Activated B cell treated with CpG ODN at 0.5 μM for 24 hours (primary cell): ENCODE data around the gene CDH26. TPM values are rescaled to one million over a fixed set of nuclear protein-coding genes. Genes with fewer than 3 reads are reported as not detected.

ENCODE experiments used
- ATAC-seq: fragments of 200-7000 bp; cut with Tn5 transposase; one replicate; pipeline ENCODE4 v1.10.0; 2021; ENCODE audit warnings: low read depth, mild to moderate bottlenecking, moderate library complexity
- CTCF ChIA-PET: fragments of 350-600 bp; sonication (Branson Sonifier 250); formaldehyde crosslinking; loops from one replicate; lab custom pipeline; 2021; ENCODE audit warnings: antibody characterized with exemption; lab: Charles Lee
- POLR2A ChIA-PET: fragments of 350-600 bp; sonication (Branson Sonifier 250); formaldehyde crosslinking; loops from one replicate; lab custom pipeline; 2021; ENCODE audit warnings: antibody characterized with exemption; lab: Charles Lee
- DNase-seq: peaks from one replicate; pipeline ENCODE4 v3.0.0; 2022
- H3K27ac Mint-ChIP-seq: one replicate; pipeline ENCODE4 v1.8.0; 2020; ENCODE audit warnings: mixed read lengths
- H3K27me3 Mint-ChIP-seq: one replicate; pipeline ENCODE4 v1.8.0; 2021; ENCODE audit warnings: mixed read lengths
- H3K36me3 Mint-ChIP-seq: one replicate; pipeline ENCODE4 v1.8.0; 2021; ENCODE audit warnings: low read depth, mixed read lengths
- H3K4me1 Mint-ChIP-seq: one replicate; pipeline ENCODE4 v1.8.0; 2021; ENCODE audit warnings: mixed read lengths
- H3K4me3 Mint-ChIP-seq: one replicate; pipeline ENCODE4 v1.8.0; 2020; ENCODE audit warnings: mild to moderate bottlenecking, mixed read lengths
- H3K9me3 Mint-ChIP-seq: one replicate; pipeline ENCODE4 v1.8.0; 2020; ENCODE audit warnings: mixed read lengths
- CTCF ChIP-seq: fragments of 200-600 bp; IDR thresholded peaks from one replicate; pipeline ENCODE4 v1.8.0; 2022; ENCODE audit warnings: antibody characterized with exemption, mild to moderate bottlenecking
- intact Hi-C: fragments of 100-400 bp; cut with micrococcal nuclease; formaldehyde crosslinking; loops from one replicate; pipeline ENCODE4 v1.15.1; 2024
- total RNA-seq: library from RNA; stranded (reverse); gene quantifications from 2 replicates; pipeline ENCODE4 v1.2.3, GENCODE V29; 2022

Gene CDH26
- total RNA-seq, 1 donor from 2014 or later, result 1.4 TPM

GRCh38 chr20:59985164-59985563, 26.9 kb downstream of the CDH26 start:
- ATAC-seq, result no peak
- Mint-ChIP-seq H3K4me1 (peaks cover 9% of the 10 kb centered on the region), H3K9me3 (peaks cover 3% of the 10 kb centered on the region), H3K27ac (no peak overlapping the region), H3K36me3 (no peaks in the 10 kb centered on the region), H3K27me3 (no peaks in the 10 kb centered on the region), H3K4me3 (no peak overlapping the region)
- TF ChIP-seq CTCF, result no peak
- ChIA-PET CTCF (no interaction called here), POLR2A (no interaction called here)
- DNase-seq, result no peak
- intact Hi-C loops, result no loop called here

DNA sequence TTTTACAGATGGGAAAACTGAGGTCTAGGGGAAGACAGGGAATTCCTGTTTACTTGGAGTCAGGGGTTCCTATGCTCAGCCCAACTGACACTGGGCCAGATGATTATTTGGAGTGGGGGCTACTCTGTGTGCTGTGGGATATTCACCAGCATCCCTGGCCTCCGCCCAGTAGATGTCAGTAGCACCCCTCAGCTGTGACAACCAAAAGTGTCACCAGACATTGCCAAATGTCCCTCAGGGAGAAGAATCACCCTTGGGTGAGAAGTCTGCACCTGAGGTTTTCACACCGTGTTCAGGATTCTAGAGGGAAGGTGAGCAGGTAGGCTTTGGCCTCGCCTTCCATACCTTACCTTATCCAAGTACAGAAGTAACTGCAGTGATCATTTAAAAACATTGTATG, 27.6 kb downstream of the CDH26 start:
- H3K4me3 Mint-ChIP-seq, result no peak overlapping the region
- peaks cover 3% of the 10 kb centered on the region for H3K9me3 Mint-ChIP-seq
- no peak for TF ChIP-seq CTCF
- DNase-seq (no peak), ATAC-seq (no peak)
- intact Hi-C loops, result no loop called here
- no peak overlapping the region for H3K27ac Mint-ChIP-seq
- H3K27me3 Mint-ChIP-seq, result no peaks in the 10 kb centered on the region
- H3K36me3 Mint-ChIP-seq, result no peaks in the 10 kb centered on the region
- POLR2A ChIA-PET, result interaction anchor here (0.6 kb wide), 1 partner anchor 1915 kb away, joined by 4 read pairs; no protein-coding TSS in a partner anchor
- peaks cover 9% of the 10 kb centered on the region for H3K4me1 Mint-ChIP-seq
- CTCF ChIA-PET, result no interaction called here

- DNase-seq (no peak), ATAC-seq (no peak)
- Mint-ChIP-seq H3K27me3 (no peaks in the 10 kb centered on the region), H3K9me3 (peaks cover under 1% of the 10 kb centered on the region), H3K27ac (no peak overlapping the region), H3K36me3 (no peaks in the 10 kb centered on the region), H3K4me1 (peaks cover 9% of the 10 kb centered on the region), H3K4me3 (no peak overlapping the region)
- POLR2A ChIA-PET, result no interaction called here
- intact Hi-C loops, result no loop called here
- TF ChIP-seq CTCF, result no peak
- CTCF ChIA-PET, result interaction anchor here (0.7 kb wide), 1 partner anchor 54 kb away, joined by 3 read pairs; no protein-coding TSS in a partner anchor
Measured at GRCh38 chr20:59987135-59987534, 28.9 kb downstream of the CDH26 start.

GRCh38 chr20:59988141-59988540, 29.9 kb downstream of the CDH26 start:
- TF ChIP-seq CTCF, result no peak
- no peaks in the 10 kb centered on the region for H3K9me3 Mint-ChIP-seq

DNA sequence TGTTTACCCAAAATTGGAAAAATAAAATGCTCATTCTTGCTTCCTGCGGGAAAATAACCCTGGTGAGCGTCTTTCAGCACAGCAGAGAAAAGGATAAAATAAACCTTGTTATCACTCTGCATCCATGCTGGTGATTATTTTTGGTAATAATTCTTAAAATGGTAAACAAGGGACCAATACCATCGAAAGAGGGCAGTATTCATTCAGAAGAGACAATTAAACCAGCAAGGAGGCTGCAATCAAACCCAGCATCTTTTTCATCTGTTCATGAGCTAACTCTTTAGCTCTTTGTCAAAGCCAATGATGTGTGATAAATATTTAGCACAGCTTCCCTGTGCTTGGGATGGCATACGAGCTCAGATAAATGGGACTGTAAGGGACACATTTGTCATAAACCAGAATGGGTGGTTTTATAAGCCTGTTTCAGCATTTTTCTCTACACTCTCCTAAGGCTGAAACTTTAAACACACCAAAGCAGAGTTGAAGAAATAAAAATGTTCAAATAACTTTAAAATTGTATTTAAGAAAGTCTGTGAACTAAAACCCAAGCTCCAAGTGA, 34.4 kb downstream of the CDH26 start:
- no peak for ATAC-seq
- DNase-seq, result no peak
- no peak for TF ChIP-seq CTCF
- Mint-ChIP-seq H3K4me1 (no peaks in the 10 kb centered on the region), H3K27ac (no peak overlapping the region), H3K9me3 (no peaks in the 10 kb centered on the region), H3K27me3 (peaks cover 6% of the 10 kb centered on the region), H3K36me3 (no peaks in the 10 kb centered on the region), H3K4me3 (no peak overlapping the region)
- ChIA-PET CTCF (no interaction called here), POLR2A (no interaction called here)
- intact Hi-C loops, result no loop called here

More at GRCh38 chr20:59988141-59988540, 29.9 kb downstream of the CDH26 start:
- ChIA-PET POLR2A (no interaction called here), CTCF (no interaction called here)
- Mint-ChIP-seq H3K27ac (no peak overlapping the region), H3K4me1 (peaks cover 9% of the 10 kb centered on the region), H3K4me3 (no peak overlapping the region), H3K36me3 (no peaks in the 10 kb centered on the region), H3K27me3 (no peaks in the 10 kb centered on the region)
- ATAC-seq (no peak), DNase-seq (no peak)
- intact Hi-C loops, result no loop called here
